Smooth muscle cell (in vitro differentiated cells): Measurements from ENCODE around the gene RCN2. TPM values are rescaled to one million over a fixed set of nuclear protein-coding genes. Genes with fewer than 3 reads are reported as not detected.

ENCODE experiments used
- DNase-seq: peaks from one replicate; lab custom pipeline; 2025; ENCODE audit not compliant: unreplicated experiment; lab: John Stamatoyannopoulos, UW
- H2AFZ ChIP-seq: fragments of 200-600 bp; sonication (generic); 2 replicates; pipeline ENCODE4 v1.6.0; 2016; ENCODE audit warnings: antibody characterized with exemption, low read depth, mild to moderate bottlenecking
- H3F3A ChIP-seq: fragments of 200-600 bp; sonication (generic); 2 replicates; pipeline ENCODE4 v1.6.0; 2017; ENCODE audit warnings: antibody characterized with exemption, low read depth
- H3K27ac ChIP-seq: fragments of 200-600 bp; sonication (generic); 2 replicates; pipeline ENCODE4 v1.5.1; 2016; ENCODE audit warnings: low read depth, mild to moderate bottlenecking
- H3K27me3 ChIP-seq: fragments of 200-600 bp; sonication (generic); 2 replicates; pipeline ENCODE4 v1.6.1; 2016; ENCODE audit warnings: low read depth, mild to moderate bottlenecking
- H3K36me3 ChIP-seq: fragments of 200-600 bp; sonication (generic); 2 replicates; pipeline ENCODE4 v1.5.1; 2016; ENCODE audit warnings: low read depth
- H3K4me1 ChIP-seq: fragments of 200-600 bp; sonication (generic); 2 replicates; pipeline ENCODE4 v1.5.1; 2016; ENCODE audit warnings: low read depth
- H3K4me2 ChIP-seq: fragments of 200-600 bp; sonication (generic); 2 replicates; pipeline ENCODE4 v1.6.0; 2016; ENCODE audit warnings: mild to moderate bottlenecking
- H3K4me3 ChIP-seq: fragments of 200-600 bp; sonication (generic); 2 replicates; pipeline ENCODE4 v1.5.1; 2016; ENCODE audit warnings: mild to moderate bottlenecking
- H3K79me2 ChIP-seq: fragments of 200-600 bp; sonication (generic); 2 replicates; pipeline ENCODE4 v1.6.0; 2016; ENCODE audit warnings: low read depth, mild to moderate bottlenecking
- H3K9ac ChIP-seq: fragments of 200-600 bp; sonication (generic); 2 replicates; pipeline ENCODE4 v1.6.0; 2016; ENCODE audit warnings: low read depth
- H3K9me3 ChIP-seq: fragments of 200-600 bp; sonication (generic); replicated peaks from 2 replicates; pipeline ENCODE4 v1.5.1; 2016; ENCODE audit warnings: low read depth
- H4K20me1 ChIP-seq: fragments of 200-600 bp; sonication (generic); 2 replicates; pipeline ENCODE4 v1.6.0; 2016; ENCODE audit warnings: low read depth
- CTCF ChIP-seq: fragments of 200-600 bp; sonication (generic); IDR thresholded peaks from 2 replicates; pipeline ENCODE4 v1.5.1; 2017; ENCODE audit warnings: borderline replicate concordance, mild to moderate bottlenecking, antibody characterized with exemption; ENCODE audit not compliant: insufficient read depth, poor library complexity, severe bottlenecking
- WGBS: methylation state at CpG from one replicate; pipeline ENCODE4 v1.1.7; 2016; ENCODE audit warnings: low lambda C conversion rate; 5-methylcytosine and 5-hydroxymethylcytosine counted together
- polyA plus RNA-seq: library from polyadenylated mRNA; unstranded; fragments of >200 nt; fragmentation: Nextera tagmentation; extraction: Ambion mirVana; gene quantifications from 2 replicates; pipeline ENCODE4 v1.2.1, GENCODE V29; 2016
- total RNA-seq: library from RNA; depleted of rRNA; stranded (reverse); fragments of >200 nt; gene quantifications from 2 replicates; pipeline ENCODE4 v1.2.3, GENCODE V29; 2014

RCN2 gene
- total and polyA plus RNA-seq, 2 experiments from 2014 or later: 190 to 200 TPM

- no peak overlapping the region for H2AFZ ChIP-seq
- H3K4me3 ChIP-seq: no peak overlapping the region
- no peaks in the 10 kb centered on the region for H3K36me3 ChIP-seq
- H3K27me3 ChIP-seq: no peaks in the 10 kb centered on the region
- no peaks in the 10 kb centered on the region for H3F3A ChIP-seq
- DNase-seq: no peak
- no peaks in the 10 kb centered on the region for H3K4me1 ChIP-seq
- H3K79me2 ChIP-seq: no peaks in the 10 kb centered on the region
- TF ChIP-seq CTCF: no peak
- peaks cover 14% of the 10 kb centered on the region for H4K20me1 ChIP-seq
- H3K4me2 ChIP-seq: no peak overlapping the region
- no peak overlapping the region for H3K9ac ChIP-seq
- no peaks in the 10 kb centered on the region for H3K9me3 ChIP-seq
- H3K27ac ChIP-seq: no peak overlapping the region
- WGBS: 86% methylated on average over 2 of the region's 2 CpGs
Measured at GRCh38 chr15:76942331-76942730, 10.8 kb downstream of the RCN2 start.

- no peak for DNase-seq
- Histone ChIP-seq H3F3A (no peaks in the 10 kb centered on the region), H3K4me2 (no peak overlapping the region), H3K9ac (no peak overlapping the region), H4K20me1 (peaks cover 7% of the 10 kb centered on the region), H3K36me3 (peaks cover 14% of the 10 kb centered on the region), H3K27me3 (no peaks in the 10 kb centered on the region), H3K9me3 (no peaks in the 10 kb centered on the region), H3K4me3 (no peak overlapping the region), H3K4me1 (no peaks in the 10 kb centered on the region), H3K79me2 (no peaks in the 10 kb centered on the region), H3K27ac (no peak overlapping the region), H2AFZ (no peak overlapping the region)
- WGBS: 91% methylated on average over 2 of the region's 2 CpGs
- no peak for TF ChIP-seq CTCF
Measured at GRCh38 chr15:76945494-76946093, 14.0 kb downstream of the RCN2 start.

GRCh38 chr15:76947454-76947853, 15.9 kb downstream of the RCN2 start:
- Histone ChIP-seq H4K20me1 (peaks cover 4% of the 10 kb centered on the region), H2AFZ (no peak overlapping the region), H3K4me3 (no peak overlapping the region), H3K27me3 (no peaks in the 10 kb centered on the region), H3K27ac (no peak overlapping the region), H3K79me2 (no peaks in the 10 kb centered on the region), H3K9me3 (no peaks in the 10 kb centered on the region), H3F3A (no peaks in the 10 kb centered on the region), H3K36me3 (peaks cover 14% of the 10 kb centered on the region), H3K9ac (no peak overlapping the region), H3K4me1 (peaks cover 3% of the 10 kb centered on the region), H3K4me2 (no peak overlapping the region)
- WGBS: 92% methylated on average over 3 of the region's 3 CpGs
- no peak for TF ChIP-seq CTCF
- DNase-seq: no peak

- H2AFZ ChIP-seq: no peak overlapping the region
- no peak overlapping the region for H3K4me3 ChIP-seq
- peaks cover 14% of the 10 kb centered on the region for H3K36me3 ChIP-seq
- DNase-seq: no peak
- TF ChIP-seq CTCF: no peak
- no peaks in the 10 kb centered on the region for H3K27me3 ChIP-seq
- H3K4me1 ChIP-seq: peaks cover 3% of the 10 kb centered on the region
- H3K4me2 ChIP-seq: no peak overlapping the region
- peak overlapping the region; percentile 11 for H3K27ac ChIP-seq
- H3F3A ChIP-seq: no peaks in the 10 kb centered on the region
- H3K79me2 ChIP-seq: no peaks in the 10 kb centered on the region
- no peak overlapping the region for H3K9ac ChIP-seq
- no peaks in the 10 kb centered on the region for H4K20me1 ChIP-seq
- H3K9me3 ChIP-seq: no peaks in the 10 kb centered on the region
- 59% methylated on average over 1 of the region's 1 CpG for WGBS
Measured at GRCh38 chr15:76951220-76951619, 19.7 kb downstream of the RCN2 start.
